ENCODE data around the gene DHRSX. TPM values are rescaled to one million over a fixed set of nuclear protein-coding genes. Genes with fewer than 3 reads are reported as not detected.

DHRSX gene
- total and polyA plus RNA-seq, 2 experiments from 2014 or later: 37.2 to 71.7 TPM

GRCh38 chrX:2542826-2543521 lies 42.2 kb upstream of the DHRSX start:
- H3K4me1 ChIP-seq (ENCODE audit: insufficient read depth): no peaks in the 10 kb centered on the region
- no peak overlapping the region for H2AFZ ChIP-seq
- no peaks in the 10 kb centered on the region for H4K20me1 ChIP-seq (ENCODE audit: insufficient read depth, poor library complexity, severe bottlenecking)
- no peak overlapping the region for H3K27ac ChIP-seq
- no peak for TF ChIP-seq EZH2phosphoT487 (IDR thresholded peaks at IDR 0.05; ENCODE audit: low read depth, severe bottlenecking, unreplicated experiment)
- TF ChIP-seq CTCF (IDR thresholded peaks at IDR 0.05; ENCODE audit: poor library complexity): no peak
- no peak for TF ChIP-seq EZH2 (IDR thresholded peaks at IDR 0.05; ENCODE audit: borderline replicate concordance)
- H3K9me3 ChIP-seq (ENCODE audit: low read depth): no peaks in the 10 kb centered on the region
- H3K4me2 ChIP-seq: no peak overlapping the region
- no peaks in the 10 kb centered on the region for H3K36me3 ChIP-seq (replicated peaks; ENCODE audit: insufficient read depth, low read depth)
- no peaks in the 10 kb centered on the region for H3K9me2 ChIP-seq (replicated peaks; ENCODE audit: insufficient read depth)
- H3K4me3 ChIP-seq: no peak overlapping the region
- DNase-seq (ENCODE audit: low spot score): no peak
- H3K27me3 ChIP-seq: no peaks in the 10 kb centered on the region
- WGBS (ENCODE audit: low lambda C conversion rate, missing lambda C conversion rate): 92% methylated on average over 7 of the region's 7 CpGs
- no peaks in the 10 kb centered on the region for H3K79me2 ChIP-seq

- H4K20me1 ChIP-seq (ENCODE audit: insufficient read depth, poor library complexity, severe bottlenecking): no peaks in the 10 kb centered on the region
- no peaks in the 10 kb centered on the region for H3K9me2 ChIP-seq (replicated peaks; ENCODE audit: insufficient read depth)
- no peak for DNase-seq (ENCODE audit: low spot score)
- no peaks in the 10 kb centered on the region for H3K36me3 ChIP-seq (replicated peaks; ENCODE audit: insufficient read depth, low read depth)
- WGBS (ENCODE audit: low lambda C conversion rate, missing lambda C conversion rate): 90% methylated on average over 8 of the region's 8 CpGs
- H3K4me1 ChIP-seq (ENCODE audit: insufficient read depth): no peaks in the 10 kb centered on the region
- no peak overlapping the region for H3K4me2 ChIP-seq
- H2AFZ ChIP-seq: no peak overlapping the region
- no peaks in the 10 kb centered on the region for H3K9me3 ChIP-seq (ENCODE audit: low read depth)
- no peak overlapping the region for H3K27ac ChIP-seq
- no peaks in the 10 kb centered on the region for H3K27me3 ChIP-seq
- no peaks in the 10 kb centered on the region for H3K79me2 ChIP-seq
- TF ChIP-seq EZH2 (IDR thresholded peaks at IDR 0.05; ENCODE audit: borderline replicate concordance) (no peak), EZH2phosphoT487 (IDR thresholded peaks at IDR 0.05; ENCODE audit: low read depth, severe bottlenecking, unreplicated experiment) (no peak), CTCF (IDR thresholded peaks at IDR 0.05; ENCODE audit: poor library complexity) (no peak)
- H3K4me3 ChIP-seq: no peak overlapping the region
Observed at GRCh38 chrX:2541603-2542002, 40.8 kb upstream of the DHRSX start.

GRCh38 chrX:2540426-2540947 lies 39.7 kb upstream of the DHRSX start:
- TF ChIP-seq EZH2phosphoT487 (IDR thresholded peaks at IDR 0.05; ENCODE audit: low read depth, severe bottlenecking, unreplicated experiment) (no peak), EZH2 (IDR thresholded peaks at IDR 0.05; ENCODE audit: borderline replicate concordance) (no peak), CTCF (IDR thresholded peaks at IDR 0.05; ENCODE audit: poor library complexity) (no peak)
- Histone ChIP-seq H3K27me3 (no peaks in the 10 kb centered on the region), H3K9me3 (ENCODE audit: low read depth) (no peaks in the 10 kb centered on the region), H3K4me2 (no peak overlapping the region), H3K36me3 (replicated peaks; ENCODE audit: insufficient read depth, low read depth) (no peaks in the 10 kb centered on the region), H3K27ac (no peak overlapping the region), H3K9me2 (replicated peaks; ENCODE audit: insufficient read depth) (no peaks in the 10 kb centered on the region), H4K20me1 (ENCODE audit: insufficient read depth, poor library complexity, severe bottlenecking) (no peaks in the 10 kb centered on the region), H3K4me3 (no peak overlapping the region), H2AFZ (no peak overlapping the region), H3K4me1 (ENCODE audit: insufficient read depth) (no peaks in the 10 kb centered on the region), H3K79me2 (no peaks in the 10 kb centered on the region)
- no peak for DNase-seq (ENCODE audit: low spot score)
- 61% methylated on average over 9 of the region's 12 CpGs for WGBS (ENCODE audit: low lambda C conversion rate, missing lambda C conversion rate)
